NCI-H82 (cell line): ENCODE measurements around the gene MAGEF1.

Experiments used
- DNase-seq: peaks from one replicate; lab custom pipeline; 2025; lab: John Stamatoyannopoulos, UW

MAGEF1 gene

DNA sequence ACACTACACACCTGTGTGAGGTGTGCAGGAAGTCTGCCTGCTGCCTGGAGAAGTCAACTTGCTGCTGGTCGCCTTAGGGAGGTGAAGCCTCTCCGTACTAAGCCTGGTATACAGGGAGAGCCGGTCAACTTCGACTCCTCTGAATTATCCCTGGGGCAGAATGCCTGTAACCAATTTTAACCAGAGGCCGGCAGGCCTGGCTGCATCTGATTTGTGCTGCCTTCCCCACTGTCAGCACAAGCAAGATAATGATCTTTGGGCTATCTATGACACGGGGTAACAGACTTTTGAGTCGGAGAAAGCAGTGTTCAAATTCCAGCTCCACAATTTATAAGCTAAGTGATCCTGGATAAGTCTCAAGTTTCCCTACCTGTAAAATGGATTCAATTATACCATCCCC lies 42.3 kb downstream of the MAGEF1 start:
- no peak for DNase-seq

DNA sequence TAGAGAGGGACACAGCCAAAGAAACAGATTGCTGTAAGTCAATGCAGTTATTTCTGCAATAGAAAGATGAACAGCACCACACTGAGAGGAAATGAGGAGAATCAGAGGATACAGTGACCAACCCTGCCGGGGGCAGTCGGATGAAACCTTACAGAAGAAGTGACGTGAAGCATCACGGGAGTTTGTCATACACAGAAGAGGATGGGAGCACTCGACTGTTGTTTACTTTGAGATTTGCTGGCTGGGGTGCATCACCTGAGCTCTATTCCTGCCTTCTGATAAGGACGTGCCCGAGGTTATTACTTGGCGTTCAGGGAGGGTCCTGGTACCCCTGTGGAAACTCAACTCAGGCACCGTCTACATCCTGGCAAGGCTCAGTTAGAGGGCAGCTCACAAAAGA lies 45.4 kb downstream of the MAGEF1 start:
- DNase-seq, result no peak

- no peak for DNase-seq
Observed at GRCh38 chr3:184665101-184665500, 46.8 kb downstream of the MAGEF1 start.

- no peak for DNase-seq
Observed at GRCh38 chr3:184663756-184664155, 48.1 kb downstream of the MAGEF1 start.

DNA sequence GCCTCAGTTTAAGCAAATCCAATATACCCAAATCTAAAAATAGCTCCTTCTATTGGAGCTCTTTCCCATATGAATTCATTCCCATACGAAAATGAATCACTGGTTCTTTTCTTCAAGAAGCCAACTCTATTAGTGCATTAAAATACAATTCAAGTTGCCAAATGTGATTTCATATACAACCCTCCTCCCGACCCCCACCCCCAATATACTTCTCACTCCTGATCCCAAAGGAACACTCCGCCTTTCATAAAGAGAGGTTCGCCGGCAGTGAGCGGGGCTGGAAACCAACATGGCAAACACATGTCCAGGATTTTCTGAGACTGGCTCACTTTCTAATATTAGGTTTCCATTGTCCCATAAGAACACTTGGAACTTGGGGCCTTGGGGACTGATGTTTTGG lies 48.5 kb downstream of the MAGEF1 start:
- no peak for DNase-seq

- no peak for DNase-seq
Observed at GRCh38 chr3:184662187-184662586, 49.7 kb downstream of the MAGEF1 start.

DNA sequence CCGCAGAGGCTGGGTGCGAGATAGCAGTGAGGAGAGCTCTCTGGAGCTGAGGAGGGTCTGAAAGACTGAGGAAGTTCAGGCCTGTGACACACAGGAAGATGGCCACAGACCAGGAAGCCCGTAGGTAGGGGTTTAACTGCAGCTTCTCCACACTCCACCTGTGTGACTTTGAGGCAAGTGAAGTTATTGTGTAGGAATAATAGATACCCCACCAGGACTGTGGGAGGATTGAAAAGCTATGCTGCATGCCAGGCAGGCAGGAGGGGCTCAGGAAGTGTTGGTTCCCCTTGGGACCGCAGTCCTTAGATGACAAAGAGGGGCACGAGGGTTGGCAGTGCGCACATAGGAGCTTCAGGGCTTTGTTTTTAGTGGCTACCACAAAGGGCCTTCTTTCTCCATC lies 50.9 kb downstream of the MAGEF1 start:
- no peak for DNase-seq
